Glomerular endothelial cell (primary cell): ENCODE data around the gene FAM133A. TPM values are rescaled to one million over a fixed set of nuclear protein-coding genes. Genes with fewer than 3 reads are reported as not detected.

Experiments used
- DNase-seq: peaks from one replicate; pipeline ENCODE4 v3.0.0-alpha.2; 2011; ENCODE audit warnings: low read depth, low spot score; ENCODE audit errors: extremely low read depth
- total RNA-seq: library from RNA; depleted of rRNA; stranded (reverse); fragments of >200 nt; gene quantifications from 2 replicates; pipeline ENCODE4 v1.2.3, GENCODE V29; 2015

The FAM133A gene
- total RNA-seq: not detected in 2 replicates

DNA sequence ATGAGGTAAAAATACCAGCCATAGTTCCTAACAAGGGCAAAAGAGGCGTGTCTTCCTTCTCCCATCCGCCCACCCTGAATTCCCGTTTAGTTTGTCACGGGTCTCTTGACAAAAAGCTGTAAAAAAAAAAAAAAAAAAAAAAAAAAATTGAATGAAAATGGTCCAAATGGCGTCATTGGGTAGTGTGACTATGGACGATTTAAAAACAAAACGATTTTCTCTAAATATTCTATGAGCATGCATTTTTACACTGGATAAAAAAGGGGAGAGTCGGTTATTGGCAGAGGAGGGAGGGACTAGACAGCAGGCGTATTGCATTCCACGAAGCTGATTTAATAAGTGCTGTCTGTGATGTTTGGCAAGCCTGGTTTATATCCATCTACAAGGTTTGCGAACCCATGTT lies at the start of gene FAM133A:
TSS of gene FAM133A (plus strand) at position 338 of the 403 bp plus-strand sequence. CDS start 35,214 bp downstream, outside the sequence.
- DNase-seq: no peak

DNA sequence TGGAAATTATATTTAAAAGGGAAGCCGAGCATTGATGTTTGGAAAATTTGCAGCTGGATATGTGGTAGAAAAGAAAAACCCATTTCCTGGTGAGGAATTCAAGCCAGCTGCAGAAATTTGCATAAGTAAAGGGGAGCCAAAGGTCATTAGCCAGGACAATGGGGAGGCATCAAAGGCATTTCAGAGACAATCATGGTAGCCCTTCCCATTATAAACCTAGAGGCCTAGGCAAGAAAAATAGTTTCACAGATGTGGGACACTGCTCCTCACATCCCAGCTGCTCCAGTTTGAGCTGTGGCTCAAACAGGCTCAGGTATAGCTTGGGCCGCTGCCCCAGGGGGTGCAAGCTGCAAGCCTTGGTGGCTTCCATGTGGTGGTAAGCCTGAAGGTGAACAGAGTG lies 36.4 kb upstream of the FAM133A start:
- DNase-seq: no peak

DNA sequence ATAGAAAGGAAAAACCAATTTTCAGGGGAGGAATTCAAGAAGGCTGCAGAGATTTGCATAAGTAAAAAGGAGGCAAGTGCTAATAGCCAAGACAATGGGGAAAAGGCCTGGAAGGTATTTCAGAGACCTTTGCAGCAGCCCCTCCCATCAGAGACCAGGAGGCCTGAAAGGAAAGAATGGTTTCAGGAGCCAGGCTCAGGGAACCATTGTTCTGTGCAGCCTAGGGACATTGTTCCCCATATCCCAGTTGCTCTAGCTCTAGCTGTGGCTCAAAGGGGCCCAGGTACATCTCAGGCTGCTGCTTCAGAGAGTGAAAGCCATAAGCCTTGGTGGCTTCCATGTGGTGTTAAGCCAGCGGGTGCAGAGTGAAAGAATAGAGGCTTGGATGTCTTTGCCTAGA lies 24.6 kb upstream of the FAM133A start:
- no peak for DNase-seq

- DNase-seq: no peak
Observed at GRCh38 chrX:93660575-93660974, 13.4 kb upstream of the FAM133A start.

DNA sequence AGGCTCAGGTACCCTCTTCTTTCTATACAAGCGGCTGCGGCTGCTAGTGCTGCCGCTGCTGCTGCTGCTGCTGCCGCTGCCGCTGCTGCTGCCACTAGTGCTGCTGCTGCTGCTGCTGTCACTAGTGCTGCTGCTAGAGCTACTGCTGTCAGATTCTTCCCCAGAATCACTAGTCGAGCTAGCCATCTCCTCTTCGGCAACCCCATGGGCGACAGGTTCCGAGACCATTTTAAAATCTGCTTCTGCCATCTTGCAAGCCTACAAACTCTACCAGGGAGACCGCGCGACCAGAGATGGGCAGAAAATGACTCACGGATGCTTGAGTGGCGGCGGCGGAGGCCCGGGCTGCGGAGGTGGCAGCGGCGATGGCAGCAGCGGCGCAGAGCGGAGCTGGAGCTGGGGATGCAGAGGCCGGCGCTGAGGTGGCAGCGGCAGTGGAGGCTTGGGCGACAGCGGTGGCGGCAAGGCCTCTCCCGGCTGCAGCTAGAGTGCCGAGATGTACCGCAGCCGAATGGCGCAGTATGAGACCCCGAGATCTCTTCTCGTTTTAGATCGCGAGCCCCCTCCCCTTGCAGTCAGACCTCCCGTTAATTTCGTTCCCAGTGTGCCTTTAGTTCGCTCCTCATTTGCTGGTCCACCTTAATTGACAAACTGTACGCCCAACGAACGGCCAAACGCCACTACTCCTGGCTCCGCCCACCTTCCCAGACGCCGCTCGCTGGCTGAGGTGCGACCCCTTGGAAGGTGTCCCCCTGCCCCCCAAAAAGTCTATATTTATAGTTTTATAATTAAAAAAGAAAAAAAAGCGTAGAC lies 744 bp upstream of the FAM133A start, which contains the start of gene NAP1L3:
TSS of gene NAP1L3 (minus strand) at position 523 of the 813 bp plus-strand sequence. CDS start at position 249, 274 bp downstream.
- no peak for DNase-seq

DNA sequence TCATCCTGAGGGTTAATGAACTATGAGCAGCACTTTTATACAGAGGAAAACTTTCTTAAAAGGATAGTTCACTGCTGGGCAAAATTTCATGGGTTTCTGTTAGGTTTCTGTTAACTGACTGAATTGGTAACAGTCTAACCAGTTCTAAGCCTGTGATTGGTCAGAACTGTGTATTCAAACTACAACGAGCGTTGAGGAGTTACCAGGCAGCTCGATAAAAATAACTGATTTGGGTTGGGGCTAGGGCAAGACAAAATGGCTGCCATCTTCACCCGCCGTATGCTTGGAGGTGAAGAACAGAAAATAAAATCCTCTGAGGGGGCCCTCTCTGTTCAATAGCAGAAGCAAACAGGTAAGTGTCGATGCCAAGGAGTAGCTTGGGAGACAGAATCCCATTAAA lies 22.0 kb downstream of the FAM133A start:
- no peak for DNase-seq

GRCh38 chrX:93703701-93704100 lies 29.7 kb downstream of the FAM133A start:
- no peak for DNase-seq

DNA sequence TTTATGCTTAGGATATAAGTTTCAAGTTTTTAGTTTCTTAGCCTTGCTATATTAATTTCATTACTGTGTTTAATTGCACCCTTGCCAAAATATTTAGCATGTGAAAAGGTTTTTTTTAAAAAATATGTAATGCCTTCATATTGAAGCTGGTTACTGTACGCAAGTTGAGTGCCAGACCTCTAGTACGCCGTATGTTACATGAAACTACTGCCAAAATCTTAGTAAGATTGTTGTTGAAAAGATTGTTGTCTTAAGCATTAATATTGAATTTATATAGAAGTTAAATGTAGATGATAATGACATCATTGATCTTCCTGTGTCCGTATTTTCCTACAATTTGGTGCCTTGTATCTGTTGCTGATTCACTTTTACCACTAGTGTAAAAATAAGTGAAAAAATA lies 37.1 kb downstream of the FAM133A start:
- DNase-seq: no peak

DNA sequence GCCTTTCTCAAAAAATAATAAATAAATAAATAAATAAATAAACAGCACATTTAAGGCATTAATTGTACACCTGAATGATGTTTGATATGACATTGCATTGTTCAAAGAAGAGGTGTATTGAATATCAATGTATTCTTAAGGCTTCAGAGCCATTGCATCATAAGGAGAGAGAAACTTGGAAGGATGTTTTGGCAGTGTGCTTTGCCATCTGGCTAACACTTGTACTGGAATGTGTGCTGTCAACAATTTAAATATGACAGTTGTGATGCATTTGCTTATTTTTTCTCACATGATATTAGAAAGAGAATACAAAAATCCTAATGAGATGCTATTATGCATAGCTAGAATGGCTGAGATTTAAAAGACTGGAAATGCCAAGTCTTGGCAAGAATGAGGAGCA lies 67.8 kb downstream of the FAM133A start:
- no peak for DNase-seq

DNA sequence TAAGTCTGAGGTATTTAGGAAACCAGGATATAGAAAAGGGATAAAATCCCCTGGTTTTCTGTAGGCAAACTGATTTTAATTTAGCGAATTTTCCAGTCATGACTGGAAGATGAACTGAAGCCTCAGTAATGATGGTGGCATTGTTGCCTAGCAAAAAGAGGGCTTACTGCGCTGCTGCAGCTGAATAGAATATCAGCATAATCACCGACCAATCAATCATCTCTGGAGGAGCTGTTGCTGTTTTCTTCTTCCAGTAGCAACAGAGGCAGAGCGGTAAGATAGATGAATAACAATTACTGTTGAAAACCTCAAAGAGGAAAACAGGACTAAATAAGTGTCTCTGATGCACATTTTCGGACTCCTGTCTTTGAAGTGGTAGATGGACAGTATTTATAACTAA lies 86.2 kb downstream of the FAM133A start:
- no peak for DNase-seq

Other genes starting within 250 kb of the FAM133A start
- 0.82 and 0.87 TPM in 2 replicates for gene NAP1L3, start 628 bp upstream of the FAM133A start, total RNA-seq